ENCODE measurements around the gene HEG1. TPM values are rescaled to one million over a fixed set of nuclear protein-coding genes. Genes with fewer than 3 reads are reported as not detected.

The HEG1 gene
- total and polyA plus RNA-seq, 2 of the 4 experiments (the other 2 are of a cell fraction): 25.6 to 43.4 TPM

- H3K4me3 ChIP-seq (ENCODE audit: insufficient read depth, low read depth, low read length): no peak overlapping the region
- H3K4me2 ChIP-seq (ENCODE audit: low read depth, low read length): no peak overlapping the region
- no peaks in the 10 kb centered on the region for H3K36me3 ChIP-seq (ENCODE audit: control insufficient read depth, insufficient read depth, low read length)
- peak overlapping the region; percentile 30; the same call in 1 of the 2 replicates for H3K4ac ChIP-seq (ENCODE audit: low read depth, low read length)
- peak; percentile 87 for TF ChIP-seq SMC3 (IDR thresholded peaks at IDR 0.05; ENCODE audit: low read depth, low read length)
- peak; percentile 78 for TF ChIP-seq RAD21 (IDR thresholded peaks at IDR 0.05; ENCODE audit: low read length)
- TF ChIP-seq POLR2A (IDR thresholded peaks at IDR 0.05; ENCODE audit: low read depth, low read length): no peak
- TF ChIP-seq CTCF (conservative IDR thresholded peaks at IDR 0.05; ENCODE audit: low read depth, low read length): peak; percentile 79
- no peaks in the 10 kb centered on the region for H3K79me1 ChIP-seq (ENCODE audit: low read depth in 1 of 2, low read length in 2 of 2)
- no peak overlapping the region for H3K27ac ChIP-seq (ENCODE audit: insufficient read depth, low read length)
- no TSS peak for BruUV-seq (replicated peaks)
- H4K5ac ChIP-seq (ENCODE audit: low read depth, low read length): no peak overlapping the region
- H4K20me1 ChIP-seq (ENCODE audit: insufficient read depth, low read length): 0 out of 2 replicates have a peak, but pooled peaks cover 4% of the 10 kb centered on the region
- no peak overlapping the region for H2AK5ac ChIP-seq (ENCODE audit: low read depth, low read length)
- peaks cover 4% of the 10 kb centered on the region; the same call in 1 of the 2 replicates for H3K9me1 ChIP-seq (ENCODE audit: insufficient read depth, low read length)
- dilution Hi-C loops (cut with HindIII; ENCODE audit: low sequenced_read_pairs, unreplicated experiment): no loop called here
- H3K56ac ChIP-seq (ENCODE audit: extremely low read depth, insufficient read depth, low read length): no peak overlapping the region
- CTCF ChIA-PET: interaction anchor here (0.7 kb wide), 1 partner anchor 262 kb away, joined by 3 read pairs; no protein-coding TSS in a partner anchor
- no peak overlapping the region for H4K8ac ChIP-seq (ENCODE audit: low read depth in 2 of 2, low read length in 2 of 2)
- no peak overlapping the region; the same call in 1 of the 2 replicates for H2BK120ac ChIP-seq (ENCODE audit: low read depth, low read length)
- H3K9me3 ChIP-seq (ENCODE audit: control insufficient read depth, insufficient read depth, low read length): no peaks in the 10 kb centered on the region
- no peak overlapping the region for H2AK9ac ChIP-seq (replicated peaks; ENCODE audit: low read depth, low read length, poor library complexity)
- no CpG with 5 or more reads among the region's 4 CpGs for WGBS, 2 experiments (ENCODE audit: extremely low coverage in 2 of 2, insufficient read length in 1 of 2)
- no peak overlapping the region for H2BK15ac ChIP-seq (ENCODE audit: low read depth, low read length)
- POLR2A ChIA-PET (ENCODE audit: unreplicated experiment): no interaction called here
- no peak overlapping the region for H3K18ac ChIP-seq (ENCODE audit: low read depth, low read length)
- peaks cover 13% of the 10 kb centered on the region for H3K27me3 ChIP-seq (ENCODE audit: control insufficient read depth, insufficient read depth, low read length)
- no peak overlapping the region for H2BK5ac ChIP-seq (ENCODE audit: low read depth, low read length, poor library complexity, severe bottlenecking)
- in situ Hi-C loops (cut with MboI; ENCODE audit: low sequenced_read_pairs): loop anchor here (10.0 kb wide), 1 partner anchor 656 kb away; no protein-coding TSS in a partner anchor
- H3K23ac ChIP-seq (ENCODE audit: low read depth, low read length): no peak overlapping the region
- H3K9ac ChIP-seq (ENCODE audit: low read depth, low read length): no peak overlapping the region
- ATAC-seq (ENCODE audit: low read depth) (peak; percentile 80), DNase-seq (peak; percentile 74)
- no peak overlapping the region for H4K91ac ChIP-seq (ENCODE audit: insufficient read depth, low read depth, low read length)
- peaks cover 2% of the 10 kb centered on the region; the same call in 1 of the 2 replicates for H3K4me1 ChIP-seq (ENCODE audit: control insufficient read depth, insufficient read depth, low read length)
- H3K14ac ChIP-seq (replicated peaks; ENCODE audit: low read depth, low read length): peak overlapping the region; percentile 45; the same call in 1 of the 2 replicates
- intact Hi-C loops (cut with micrococcal nuclease): loop anchor here (1.0 to 10.0 kb wide), 6 partner anchors 58 to 656 kb away; no protein-coding TSS in a partner anchor
- H2BK20ac ChIP-seq (ENCODE audit: low read depth, low read length): 0 out of 2 replicates have a peak overlapping the region, but pooled peaks have one; percentile 50
- H2AFZ ChIP-seq (replicated peaks; ENCODE audit: low read length, poor library complexity): no peak overlapping the region
These were observed 127.2 kb downstream of the HEG1 start for GRCh38 chr3:124928333-124929202.
